Measurements from ENCODE around the gene LIMD2. TPM values are rescaled to one million over a fixed set of nuclear protein-coding genes. Genes with fewer than 3 reads are reported as not detected.
A peak's percentile ranks its signal among the peaks of the same experiment; 100 is the strongest.

LIMD2 gene
- total RNA-seq, 2 donors from 2014 or later = 97.5 to 111 TPM

- Mint-ChIP-seq H3K36me3 (ENCODE audit: low read depth) (peaks cover 24% of the 10 kb centered on the region), H3K9me3 (no peaks in the 10 kb centered on the region), H3K4me1 (peaks cover 27% of the 10 kb centered on the region), H3K27ac (peak overlapping the region; percentile 30), H3K4me3 (peak overlapping the region; percentile 65), H3K27me3 (ENCODE audit: insufficient read depth) (no peaks in the 10 kb centered on the region)
- WGBS, 2 experiments (ENCODE audit: insufficient coverage in 1 of 2, insufficient read length in 1 of 2) = 20 to 28% methylated on average over 43 to 88 of the region's 88 CpGs
- peak overlapping the region; percentile 96 for H3K27ac ChIP-seq (ENCODE audit: low read depth, low read length)
- H3K36me3 ChIP-seq (ENCODE audit: control insufficient read depth, insufficient read depth, low read length) = peaks cover 32% of the 10 kb centered on the region
- H3K9me3 ChIP-seq (ENCODE audit: control insufficient read depth, low read length) = no peaks in the 10 kb centered on the region
- peak overlapping the region; percentile 45 for H3K4me3 ChIP-seq (ENCODE audit: low read length)
- H3K9ac ChIP-seq (ENCODE audit: extremely low read depth, low read length, poor library complexity, severe bottlenecking) = peak overlapping the region; percentile 15
- peaks cover 9% of the 10 kb centered on the region for H3K4me1 ChIP-seq (ENCODE audit: control insufficient read depth, insufficient read depth, low read length)
- TF ChIP-seq CTCF (conservative IDR thresholded peaks at IDR 0.05) = peak; percentile 59
- DNase-seq = peak; percentile 86
- no peaks in the 10 kb centered on the region for H3K27me3 ChIP-seq (ENCODE audit: control insufficient read depth, insufficient read depth, low read length, poor library complexity, severe bottlenecking)
Observed at GRCh38 chr17:63700528-63701455, 867 bp upstream of the LIMD2 start.

GRCh38 chr17:63698886-63699637 lies 863 bp downstream of the LIMD2 start:
- Histone ChIP-seq H3K4me3 (ENCODE audit: low read length) (peak overlapping the region; percentile 78), H3K9ac (ENCODE audit: extremely low read depth, low read length, poor library complexity, severe bottlenecking) (peak overlapping the region; percentile 30), H3K27ac (ENCODE audit: low read depth, low read length) (peak overlapping the region; percentile 44), H3K27me3 (ENCODE audit: control insufficient read depth, insufficient read depth, low read length, poor library complexity, severe bottlenecking) (no peaks in the 10 kb centered on the region), H3K4me1 (ENCODE audit: control insufficient read depth, insufficient read depth, low read length) (peaks cover 9% of the 10 kb centered on the region), H3K36me3 (ENCODE audit: control insufficient read depth, insufficient read depth, low read length) (peaks cover 28% of the 10 kb centered on the region), H3K9me3 (ENCODE audit: control insufficient read depth, low read length) (no peaks in the 10 kb centered on the region)
- TF ChIP-seq CTCF (conservative IDR thresholded peaks at IDR 0.05) = no peak
- Mint-ChIP-seq H3K27me3 (ENCODE audit: insufficient read depth) (no peaks in the 10 kb centered on the region), H3K27ac (peak overlapping the region; percentile 21), H3K9me3 (no peaks in the 10 kb centered on the region), H3K36me3 (ENCODE audit: low read depth) (peaks cover 18% of the 10 kb centered on the region), H3K4me3 (peak overlapping the region; percentile 65), H3K4me1 (peaks cover 27% of the 10 kb centered on the region)
- WGBS, 2 experiments (ENCODE audit: insufficient coverage in 1 of 2, insufficient read length in 1 of 2) = 0 to 5% methylated on average over 3 to 44 of the region's 45 CpGs
- DNase-seq = peak; percentile 86

- WGBS, 2 experiments (ENCODE audit: insufficient coverage in 1 of 2, insufficient read length in 1 of 2) = 76 to 82% methylated on average over 9 to 22 of the region's 24 CpGs
- H3K27ac ChIP-seq (ENCODE audit: low read depth, low read length) = no peak overlapping the region
- H3K4me3 Mint-ChIP-seq = peak overlapping the region; percentile 65
- H3K27me3 ChIP-seq (ENCODE audit: control insufficient read depth, insufficient read depth, low read length, poor library complexity, severe bottlenecking) = no peaks in the 10 kb centered on the region
- peaks cover 24% of the 10 kb centered on the region for H3K36me3 ChIP-seq (ENCODE audit: control insufficient read depth, insufficient read depth, low read length)
- H3K9ac ChIP-seq (ENCODE audit: extremely low read depth, low read length, poor library complexity, severe bottlenecking) = no peak overlapping the region
- H3K4me1 ChIP-seq (ENCODE audit: control insufficient read depth, insufficient read depth, low read length) = peaks cover 9% of the 10 kb centered on the region
- DNase-seq = no peak
- no peaks in the 10 kb centered on the region for H3K9me3 Mint-ChIP-seq
- peaks cover 21% of the 10 kb centered on the region for H3K4me1 Mint-ChIP-seq
- no peaks in the 10 kb centered on the region for H3K9me3 ChIP-seq (ENCODE audit: control insufficient read depth, low read length)
- peaks cover 12% of the 10 kb centered on the region for H3K36me3 Mint-ChIP-seq (ENCODE audit: low read depth)
- no peak overlapping the region for H3K27ac Mint-ChIP-seq
- no peak for TF ChIP-seq CTCF (conservative IDR thresholded peaks at IDR 0.05)
- H3K4me3 ChIP-seq (ENCODE audit: low read length) = peak overlapping the region; percentile 78
- no peaks in the 10 kb centered on the region for H3K27me3 Mint-ChIP-seq (ENCODE audit: insufficient read depth)
Observed at GRCh38 chr17:63698381-63698885, 1.5 kb downstream of the LIMD2 start.

All from endodermal cell (in vitro differentiated cells).